Psoas muscle (tissue), 8 donors: Measurements from ENCODE around the gene SSTR3. TPM values are rescaled to one million over a fixed set of nuclear protein-coding genes. Genes with fewer than 3 reads are reported as not detected.

Source experiments
- ATAC-seq, 4 donors: fragments of 200-7000 bp; cut with Tn5 transposase; one replicate each; pipeline ENCODE4 v1.9.1; 2020; ENCODE audit warnings: moderate library complexity in 3 of 4, mild to moderate bottlenecking in 2 of 4
- DNase-seq, 2 donors: peaks; one replicate each; pipeline ENCODE4 v3.0.0-alpha.2; 2020
- H3K27ac ChIP-seq: fragments of 200-600 bp; one replicate; pipeline ENCODE4 v1.8.0; 2022
- H3K27me3 ChIP-seq, 3 donors: fragments of 200-600 bp in 1 of 3; one replicate each; pipeline versions ENCODE4 v1.6.1 to v1.8.0; 2013 to 2022; ENCODE audit warnings: low read length in 2 of 3, mild to moderate bottlenecking in 2 of 3, moderate library complexity in 1 of 3; ENCODE audit not compliant: insufficient read depth in 3 of 3
- H3K36me3 ChIP-seq, 2 donors: fragments of 200-600 bp in 1 of 2; one replicate each; pipeline versions ENCODE4 v1.6.1 to v1.8.0; 2013 to 2022; ENCODE audit warnings: low read depth in 1 of 2, mild to moderate bottlenecking in 1 of 2, moderate library complexity in 1 of 2; ENCODE audit not compliant: insufficient read depth in 1 of 2
- H3K4me1 ChIP-seq: fragments of 200-600 bp; one replicate; pipeline ENCODE4 v1.8.0; 2022
- H3K4me3 ChIP-seq: fragments of 200-600 bp; one replicate; pipeline ENCODE4 v1.8.0; 2022; ENCODE audit warnings: mild to moderate bottlenecking
- H3K9me3 ChIP-seq: fragments of 200-600 bp; one replicate; pipeline ENCODE4 v1.8.0; 2022
- WGBS, 3 donors: extraction: QIAGEN DNeasy Blood & Tissue Kit; methylation state at CpG; one replicate each; pipeline versions ENCODE4 v1.1.6 to v1.1.7; 2013; 5-methylcytosine and 5-hydroxymethylcytosine counted together
- intact Hi-C, 2 donors: fragments of 100-400 bp; cut with DNase I; formaldehyde crosslinking; loops; one replicate each; pipeline versions ENCODE4 v1.11.0 to v1.14.2; 2022
- polyA plus RNA-seq, 3 donors: library from polyadenylated mRNA; stranded (reverse); fragments of 200-250 nt; gene quantifications; one replicate each; pipeline ENCODE4 v1.2.3, GENCODE V29; 2013
- total RNA-seq, 4 donors: library from RNA; stranded (reverse); fragmentation: NEBNext Ultra II Directional in 2 of 4; extraction: Animal tissue kit (Norgen Biotek cat#: 25700) in 2 of 4; gene quantifications; one replicate each; pipeline versions ENCODE4 v1.2.1 to v1.2.4, GENCODE V29; 2021 to 2023
- TF ChIP-seq, protein P1 (sequence below): fragments of 200-600 bp; IDR thresholded peaks from one replicate; pipeline ENCODE4 v1.8.0; 2022; ENCODE audit warnings: antibody characterized with exemption
- donor health status: healthy with polysubstance abuse.
- donor health status: DM: no; HTN: no; CAD: no; lungs with moderate emphysema.
- donor health status: Bipolar disorder and iron deficiency.
- donor health status: healthy.
- donor health status: DM: yes; HTN: yes; CAD: no.
- donor health status: DM: no; HTN: no; CAD: no.
- donor health status: DM: no; HTN: no; CAD: no.
- donor health status: DM: yes; HTN: yes; CAD: no.

SSTR3 gene
- total and polyA plus RNA-seq, 7 donors, result 0.01 TPM; not detected in 6

DNA sequence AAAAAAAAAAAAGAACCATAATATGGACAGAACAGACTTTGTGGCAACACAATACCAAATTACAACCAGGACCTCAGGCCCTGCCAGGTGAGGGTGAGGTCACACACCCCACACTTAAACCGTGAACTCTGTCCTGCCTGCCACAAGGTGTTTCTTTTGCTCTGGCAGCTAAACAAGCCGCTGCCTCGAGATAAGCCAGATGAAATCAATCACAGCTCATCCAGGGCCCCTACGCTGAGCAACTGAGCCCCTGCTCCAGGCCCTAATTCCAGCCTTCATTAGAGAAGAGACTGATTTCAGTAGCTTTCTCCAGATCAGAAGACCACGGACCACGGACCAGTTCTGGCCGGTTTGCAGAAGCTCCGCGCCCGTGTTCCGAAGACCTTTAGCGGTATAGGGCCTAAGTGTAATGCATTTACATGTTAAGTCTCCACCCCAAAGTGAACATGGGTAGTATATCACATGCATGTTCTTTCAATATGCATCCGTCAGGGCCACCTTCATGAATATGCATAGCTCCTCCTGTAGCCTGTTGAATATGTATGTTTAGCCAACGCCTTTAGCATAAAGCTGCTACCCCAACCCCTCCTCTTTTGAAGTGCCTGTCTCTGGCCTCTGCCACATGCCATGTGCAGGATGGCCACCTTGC, 46.6 kb upstream of the SSTR3 start:
- Histone ChIP-seq H3K27ac (no peak overlapping the region), H3K27me3 (peaks cover 7 to 75% (median 8%) of the 10 kb centered on the region in 3 donors), H3K4me1 (no peaks in the 10 kb centered on the region), H3K4me3 (no peak overlapping the region), H3K9me3 (no peaks in the 10 kb centered on the region), H3K36me3 (no peaks in the 10 kb centered on the region)
- ATAC-seq (no peak), DNase-seq (no peak)
- WGBS, 3 donors, result 73 to 81% (median 77%) methylated on average over 14 of the region's 14 CpGs
- intact Hi-C loops, result no loop called here
- TF ChIP-seq, protein P1, sequence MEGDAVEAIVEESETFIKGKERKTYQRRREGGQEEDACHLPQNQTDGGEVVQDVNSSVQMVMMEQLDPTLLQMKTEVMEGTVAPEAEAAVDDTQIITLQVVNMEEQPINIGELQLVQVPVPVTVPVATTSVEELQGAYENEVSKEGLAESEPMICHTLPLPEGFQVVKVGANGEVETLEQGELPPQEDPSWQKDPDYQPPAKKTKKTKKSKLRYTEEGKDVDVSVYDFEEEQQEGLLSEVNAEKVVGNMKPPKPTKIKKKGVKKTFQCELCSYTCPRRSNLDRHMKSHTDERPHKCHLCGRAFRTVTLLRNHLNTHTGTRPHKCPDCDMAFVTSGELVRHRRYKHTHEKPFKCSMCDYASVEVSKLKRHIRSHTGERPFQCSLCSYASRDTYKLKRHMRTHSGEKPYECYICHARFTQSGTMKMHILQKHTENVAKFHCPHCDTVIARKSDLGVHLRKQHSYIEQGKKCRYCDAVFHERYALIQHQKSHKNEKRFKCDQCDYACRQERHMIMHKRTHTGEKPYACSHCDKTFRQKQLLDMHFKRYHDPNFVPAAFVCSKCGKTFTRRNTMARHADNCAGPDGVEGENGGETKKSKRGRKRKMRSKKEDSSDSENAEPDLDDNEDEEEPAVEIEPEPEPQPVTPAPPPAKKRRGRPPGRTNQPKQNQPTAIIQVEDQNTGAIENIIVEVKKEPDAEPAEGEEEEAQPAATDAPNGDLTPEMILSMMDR, result no peak

- Histone ChIP-seq H3K4me3 (no peak overlapping the region), H3K4me1 (no peaks in the 10 kb centered on the region), H3K36me3 (no peaks in the 10 kb centered on the region), H3K27me3 (peaks cover 7 to 75% (median 8%) of the 10 kb centered on the region in 3 donors), H3K9me3 (no peaks in the 10 kb centered on the region), H3K27ac (no peak overlapping the region)
- 70 to 82% (median 70%) methylated on average over 9 of the region's 9 CpGs for WGBS, 3 donors
- intact Hi-C loops, result no loop called here
- no peak for ATAC-seq
- DNase-seq, result no peak
- TF ChIP-seq, protein P1, result no peak
Measured at GRCh38 chr22:37258005-37258752, 45.9 kb upstream of the SSTR3 start.

- Histone ChIP-seq H3K4me1 (no peaks in the 10 kb centered on the region), H3K4me3 (no peak overlapping the region), H3K36me3 (no peaks in the 10 kb centered on the region), H3K27me3 (peaks cover 5 to 68% (median 7%) of the 10 kb centered on the region in 3 donors), H3K27ac (no peak overlapping the region), H3K9me3 (no peaks in the 10 kb centered on the region)
- DNase-seq (no peak), ATAC-seq (no peak)
- 49 to 53% (median 50%) methylated on average over 10 of the region's 10 CpGs for WGBS, 3 donors
- TF ChIP-seq, protein P1, result no peak
- intact Hi-C loops, result no loop called here
Measured at GRCh38 chr22:37256075-37256726, 43.9 kb upstream of the SSTR3 start.

GRCh38 chr22:37255558-37256006, 43.3 kb upstream of the SSTR3 start:
- Histone ChIP-seq H3K36me3 (no peaks in the 10 kb centered on the region), H3K4me3 (no peak overlapping the region), H3K9me3 (no peaks in the 10 kb centered on the region), H3K4me1 (no peaks in the 10 kb centered on the region), H3K27me3 (peaks cover 5 to 67% (median 7%) of the 10 kb centered on the region in 3 donors), H3K27ac (no peak overlapping the region)
- no peak for ATAC-seq
- intact Hi-C loops, result no loop called here
- no peak for DNase-seq
- TF ChIP-seq, protein P1, result no peak
